GM21737 (cell line): ENCODE measurements around the gene TNFAIP3.

Experiments
- ATAC-seq: cut with Tn5 transposase; IDR thresholded peaks from one replicate; pipeline ENCODE4 v1.9.1; 2021; ENCODE audit warnings: mild to moderate bottlenecking, moderate library complexity; ENCODE audit not compliant: unreplicated experiment

TNFAIP3 gene

GRCh38 chr6:137919502-137919823, 52.4 kb downstream of the TNFAIP3 start:
- no peak for ATAC-seq

- ATAC-seq: peak; percentile 44
These were observed 53.0 kb downstream of the TNFAIP3 start for GRCh38 chr6:137919837-137920730.

GRCh38 chr6:137921823-137922222, 54.8 kb downstream of the TNFAIP3 start:
- peak; percentile 41 for ATAC-seq

- ATAC-seq: no peak
These were observed 57.0 kb downstream of the TNFAIP3 start for GRCh38 chr6:137923866-137924653.

GRCh38 chr6:137925141-137925698, 58.2 kb downstream of the TNFAIP3 start:
- no peak for ATAC-seq

GRCh38 chr6:137926207-137926731, 59.2 kb downstream of the TNFAIP3 start:
- ATAC-seq: no peak

- no peak for ATAC-seq
These were observed 59.9 kb downstream of the TNFAIP3 start for GRCh38 chr6:137926985-137927384.

GRCh38 chr6:137927777-137928218, 60.7 kb downstream of the TNFAIP3 start:
- ATAC-seq: peak; percentile 90

GRCh38 chr6:137928286-137928685, 61.2 kb downstream of the TNFAIP3 start:
- peak; percentile 30 for ATAC-seq

- no peak for ATAC-seq
These were observed 64.9 kb downstream of the TNFAIP3 start for GRCh38 chr6:137931849-137932465.
